Esophagus muscularis mucosa (tissue), 4 donors: Measurements from ENCODE around the gene OXER1. TPM values are rescaled to one million over a fixed set of nuclear protein-coding genes. Genes with fewer than 3 reads are reported as not detected.
A peak's percentile ranks its signal among the peaks of the same experiment; 100 is the strongest.

Experiments
- DNase-seq: peaks from one replicate; pipeline ENCODE4 v3.0.0-alpha.2; 2017; ENCODE audit errors: extremely low spot score
- H3K27ac ChIP-seq, 4 donors: fragments of 200-600 bp; sonication (generic); replicated peaks in 1 of 4; 1 replicate in 3 of 4; 2 replicates in 1 of 4; pipeline ENCODE4 v1.5.1; 2016 to 2019; ENCODE audit warnings: mild to moderate bottlenecking in 1 of 4
- H3K27me3 ChIP-seq, 4 donors: fragments of 200-600 bp; sonication (generic); one replicate each; pipeline versions ENCODE4 v1.5.1 to v1.6.0; 2016 to 2019
- H3K36me3 ChIP-seq, 4 donors: fragments of 200-600 bp; sonication (generic); one replicate each; pipeline ENCODE4 v1.5.1; 2016 to 2019
- H3K4me1 ChIP-seq, 4 donors: fragments of 200-600 bp; sonication (generic); one replicate each; pipeline ENCODE4 v1.5.1; 2016 to 2019
- H3K4me3 ChIP-seq, 4 donors: fragments of 200-600 bp; sonication (generic); 1 replicate in 2 of 4; 2 replicates in 2 of 4; pipeline ENCODE4 v1.5.1; 2016 to 2019; ENCODE audit warnings: mild to moderate bottlenecking in 4 of 4, moderate library complexity in 1 of 4
- H3K9me3 ChIP-seq, 4 donors: fragments of 200-600 bp; sonication (generic); 1 replicate in 3 of 4; 2 replicates in 1 of 4; pipeline ENCODE4 v1.5.1; 2016 to 2019
- EP300 ChIP-seq: sonication (generic); formaldehyde crosslinking; IDR thresholded peaks from one replicate; pipeline ENCODE4 v1.6.1; 2017; ENCODE audit warnings: antibody characterized with exemption
- POLR2A ChIP-seq: fragments of 450-650 bp; IDR thresholded peaks from one replicate; pipeline ENCODE4 v1.6.1; 2017; ENCODE audit warnings: antibody characterized with exemption, moderate library complexity, mild to moderate bottlenecking, low read depth
- POLR2AphosphoS5 ChIP-seq, 2 donors: sonication (generic); formaldehyde crosslinking; IDR thresholded peaks; one replicate each; pipeline ENCODE4 v1.6.1; 2017; ENCODE audit warnings: antibody characterized with exemption in 2 of 2
- WGBS: methylation state at CpG from one replicate; pipeline ENCODE4 v1.1.5; 2018; 5-methylcytosine and 5-hydroxymethylcytosine counted together
- intact Hi-C: fragments of 100-400 bp; cut with DNase I; formaldehyde crosslinking; loops from one replicate; pipeline ENCODE4 v1.15.1; 2023
- total RNA-seq, 4 donors: library from RNA; depleted of rRNA; stranded (reverse); fragments of >200 nt; gene quantifications; one replicate each; pipeline versions ENCODE4 v1.1.0 to v1.2.1, GENCODE V29; 2016
- TF ChIP-seq, protein P1 (sequence below), 3 experiments: fragments of 200-600 bp in 2 of 3; fragments of 450-650 bp in 1 of 3; sonication (generic) in 2 of 3; IDR thresholded peaks; one replicate each; pipeline ENCODE4 v1.5.1; 2017 to 2019; ENCODE audit warnings: antibody characterized with exemption in 3 of 3, mild to moderate bottlenecking in 2 of 3, moderate library complexity in 1 of 3

Gene OXER1, protein sequence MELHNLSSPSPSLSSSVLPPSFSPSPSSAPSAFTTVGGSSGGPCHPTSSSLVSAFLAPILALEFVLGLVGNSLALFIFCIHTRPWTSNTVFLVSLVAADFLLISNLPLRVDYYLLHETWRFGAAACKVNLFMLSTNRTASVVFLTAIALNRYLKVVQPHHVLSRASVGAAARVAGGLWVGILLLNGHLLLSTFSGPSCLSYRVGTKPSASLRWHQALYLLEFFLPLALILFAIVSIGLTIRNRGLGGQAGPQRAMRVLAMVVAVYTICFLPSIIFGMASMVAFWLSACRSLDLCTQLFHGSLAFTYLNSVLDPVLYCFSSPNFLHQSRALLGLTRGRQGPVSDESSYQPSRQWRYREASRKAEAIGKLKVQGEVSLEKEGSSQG
- 1 to 10 TPM in 1 of 4 donors, under 1 TPM in 3; 0.42 to 1.3 (median 0.61) TPM for total RNA-seq

DNA sequence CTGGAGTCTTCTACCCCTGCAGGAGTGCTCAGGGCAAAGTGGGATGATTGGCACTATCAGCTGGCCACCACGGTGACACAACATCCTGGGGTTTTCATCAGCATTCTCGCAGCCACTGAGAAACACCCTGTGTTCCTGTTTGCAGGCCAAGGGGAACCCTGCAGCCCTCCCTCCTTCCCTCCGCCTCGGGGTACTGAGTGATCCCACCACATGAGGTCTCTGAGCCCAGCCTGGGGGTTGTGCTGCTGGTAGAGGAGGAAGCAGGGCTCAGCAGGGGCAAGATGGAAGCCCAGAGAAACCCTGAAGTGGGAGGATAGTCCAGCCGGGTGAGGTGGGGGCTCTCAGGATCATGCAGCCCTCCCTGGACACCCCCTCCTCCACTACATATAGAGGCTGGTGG is at the start of gene OXER1:
TSS of gene OXER1 (minus strand) at position 40 of the 400 bp plus-strand sequence. CDS start 73 bp downstream, outside the sequence.
- Histone ChIP-seq H3K4me3 (no peak within 1 kb of the TSS), H3K9me3 (no peaks in the 10 kb centered on the region), H3K27ac (no peak within 1 kb of the TSS), H3K27me3 (no peaks in the 10 kb centered on the region), H3K36me3 (peaks cover 0 to 14% (median 6%) of the 10 kb centered on the region in 4 donors), H3K4me1 (no peaks in the 10 kb centered on the region)
- 54% methylated on average over 2 of the region's 5 CpGs for WGBS
- no peak for DNase-seq
- TF ChIP-seq POLR2AphosphoS5 (IDR thresholded peaks at IDR 0.05), result no peak
- TF ChIP-seq, protein P1, sequence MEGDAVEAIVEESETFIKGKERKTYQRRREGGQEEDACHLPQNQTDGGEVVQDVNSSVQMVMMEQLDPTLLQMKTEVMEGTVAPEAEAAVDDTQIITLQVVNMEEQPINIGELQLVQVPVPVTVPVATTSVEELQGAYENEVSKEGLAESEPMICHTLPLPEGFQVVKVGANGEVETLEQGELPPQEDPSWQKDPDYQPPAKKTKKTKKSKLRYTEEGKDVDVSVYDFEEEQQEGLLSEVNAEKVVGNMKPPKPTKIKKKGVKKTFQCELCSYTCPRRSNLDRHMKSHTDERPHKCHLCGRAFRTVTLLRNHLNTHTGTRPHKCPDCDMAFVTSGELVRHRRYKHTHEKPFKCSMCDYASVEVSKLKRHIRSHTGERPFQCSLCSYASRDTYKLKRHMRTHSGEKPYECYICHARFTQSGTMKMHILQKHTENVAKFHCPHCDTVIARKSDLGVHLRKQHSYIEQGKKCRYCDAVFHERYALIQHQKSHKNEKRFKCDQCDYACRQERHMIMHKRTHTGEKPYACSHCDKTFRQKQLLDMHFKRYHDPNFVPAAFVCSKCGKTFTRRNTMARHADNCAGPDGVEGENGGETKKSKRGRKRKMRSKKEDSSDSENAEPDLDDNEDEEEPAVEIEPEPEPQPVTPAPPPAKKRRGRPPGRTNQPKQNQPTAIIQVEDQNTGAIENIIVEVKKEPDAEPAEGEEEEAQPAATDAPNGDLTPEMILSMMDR (IDR thresholded peaks at IDR 0.05), result no peak
- TF ChIP-seq POLR2A, result no peak
- no peak for TF ChIP-seq EP300
- intact Hi-C loops, result no loop called here

DNA sequence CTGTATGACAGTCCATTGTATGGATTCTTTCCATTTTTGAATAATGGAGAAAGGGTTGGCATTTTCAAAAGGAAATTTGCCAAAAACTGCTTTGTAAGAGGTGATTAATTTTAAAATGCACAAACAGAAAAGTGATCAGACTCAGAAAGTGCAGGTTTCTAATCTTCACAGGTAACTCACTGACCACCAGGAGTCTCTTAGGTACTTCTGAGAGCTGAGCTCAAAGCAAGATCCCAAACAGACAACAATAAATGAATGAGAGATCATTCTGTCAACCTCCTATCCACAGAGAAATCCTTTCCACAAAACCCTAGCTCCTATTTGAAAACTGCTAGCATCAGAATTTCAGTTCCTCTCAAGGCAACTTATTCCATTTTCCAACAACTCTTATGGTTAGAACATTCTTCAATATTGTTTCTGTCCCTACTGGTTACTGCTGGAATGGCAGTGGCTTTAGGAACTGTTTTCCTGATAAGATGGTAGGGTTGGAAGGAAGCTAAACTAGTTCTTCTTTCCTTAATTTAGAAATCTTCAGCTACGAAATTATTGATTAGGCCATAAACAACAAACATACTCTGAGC is 49.1 kb upstream of the OXER1 start:
- Histone ChIP-seq H3K4me3 (no peak overlapping the region), H3K27me3 (no peaks in the 10 kb centered on the region), H3K9me3 (peaks cover 0 to 3% (median 0%) of the 10 kb centered on the region in 4 donors), H3K27ac (no peak overlapping the region), H3K36me3 (no peaks in the 10 kb centered on the region), H3K4me1 (peaks cover 13 to 25% (median 24%) of the 10 kb centered on the region in 4 donors)
- no peak for DNase-seq
- 41% methylated on average over 1 of the region's 1 CpG for WGBS
- TF ChIP-seq POLR2A (no peak), POLR2AphosphoS5 (IDR thresholded peaks at IDR 0.05) (no peak)
- TF ChIP-seq, protein P1 (IDR thresholded peaks at IDR 0.05), result peak; percentile 43 to 64 (median 44)
- intact Hi-C loops, result no loop called here

DNA sequence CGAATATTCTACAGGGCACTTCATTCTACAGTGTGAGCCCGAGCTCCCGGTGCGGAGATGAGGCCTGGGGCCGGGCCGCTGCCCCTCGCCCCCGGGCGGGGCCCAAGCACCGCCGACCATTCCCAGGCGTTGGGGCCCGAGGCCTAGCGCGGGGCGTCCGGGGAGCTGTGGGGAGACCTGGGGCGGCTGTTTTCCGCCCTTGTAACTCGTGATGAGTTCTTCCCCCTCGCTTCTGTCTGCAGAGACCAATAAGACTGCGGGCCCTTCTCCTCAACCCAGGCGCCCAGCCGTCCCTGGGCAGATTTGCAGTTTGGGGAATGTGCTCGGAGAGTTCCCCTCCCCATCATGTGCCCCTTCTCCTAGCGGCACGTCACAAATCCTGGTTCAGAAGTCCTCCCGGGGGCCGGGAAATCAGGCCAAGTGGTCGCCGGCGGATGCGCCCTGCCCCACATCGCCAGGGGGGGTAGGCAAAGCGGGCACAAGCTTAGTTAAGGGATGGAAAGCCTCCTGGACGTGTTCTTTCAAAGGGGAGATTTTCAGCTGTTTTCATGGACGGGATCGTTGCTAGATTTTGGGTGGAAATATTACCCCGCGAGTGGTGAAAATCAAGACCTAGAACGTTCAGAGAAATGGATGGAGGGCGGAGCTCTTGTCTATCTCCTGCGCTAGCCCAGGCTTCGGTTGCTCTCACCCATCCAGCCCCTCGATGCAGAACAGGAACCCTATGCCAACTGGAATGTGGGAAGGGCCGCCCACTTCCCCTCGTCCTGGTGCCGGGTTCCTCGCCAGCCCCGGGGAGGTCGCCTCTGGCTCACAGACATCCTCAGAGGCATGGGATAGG is 47.3 kb upstream of the OXER1 start:
- intact Hi-C loops, result no loop called here
- Histone ChIP-seq H3K9me3 (peaks cover 0 to 3% (median 0%) of the 10 kb centered on the region in 4 donors), H3K36me3 (no peaks in the 10 kb centered on the region), H3K27me3 (no peaks in the 10 kb centered on the region), H3K4me1 (peaks cover 13 to 25% (median 24%) of the 10 kb centered on the region in 4 donors), H3K27ac (peak overlapping the region; percentile 98 to 100 (median 99)), H3K4me3 (peak overlapping the region; percentile 68 to 88 (median 76))
- DNase-seq, result no peak
- 3% methylated on average over 35 of the region's 51 CpGs for WGBS
- TF ChIP-seq POLR2AphosphoS5 (IDR thresholded peaks at IDR 0.05), result peak; percentile 54 to 65
- TF ChIP-seq POLR2A, result no peak

DNA sequence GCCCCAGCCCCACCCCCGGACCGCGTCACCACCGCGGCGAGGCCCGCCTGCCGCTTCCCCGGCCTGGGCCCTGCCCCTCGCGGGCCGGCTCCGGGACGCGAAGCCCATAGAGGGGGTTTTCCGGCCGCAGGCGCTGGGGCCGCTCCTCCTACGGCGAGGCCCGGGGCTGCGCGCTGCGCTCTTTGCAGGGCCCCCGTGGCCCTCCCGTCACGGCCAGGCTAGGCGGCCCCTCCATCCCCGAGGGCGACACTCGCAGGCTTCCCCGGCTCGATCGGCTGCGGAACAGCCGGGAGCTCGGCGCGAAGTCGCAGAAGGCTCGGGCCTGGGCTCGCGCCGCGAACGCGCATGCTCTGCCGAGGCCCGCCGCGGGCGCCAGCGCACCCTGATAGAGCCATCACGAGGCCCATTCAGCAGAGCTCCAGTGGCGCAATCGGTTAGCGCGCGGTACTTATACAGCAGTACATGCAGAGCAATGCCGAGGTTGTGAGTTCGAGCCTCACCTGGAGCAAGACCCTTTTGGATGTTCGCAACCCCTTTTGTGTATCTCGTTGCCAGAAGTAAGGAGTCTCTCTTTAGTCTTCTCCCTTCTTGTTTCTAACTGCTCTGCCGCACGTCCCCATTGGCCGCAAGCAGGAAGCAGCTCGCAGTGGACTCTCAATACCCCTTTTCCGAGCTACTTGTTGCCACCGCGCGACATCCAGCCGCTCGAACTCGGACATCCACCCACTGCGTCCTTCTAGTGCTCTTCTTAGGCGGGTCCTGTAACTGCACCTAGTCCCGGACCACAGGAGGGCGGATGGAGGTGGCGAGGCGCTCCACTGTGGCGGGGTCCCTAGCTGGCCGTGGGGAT is 46.4 kb upstream of the OXER1 start:
- peak; percentile 99 for DNase-seq
- TF ChIP-seq EP300 (no peak), POLR2AphosphoS5 (IDR thresholded peaks at IDR 0.05) (peak; percentile 89), POLR2A (peak; percentile 44)
- TF ChIP-seq, protein P1 (IDR thresholded peaks at IDR 0.05), result no peak
- H3K4me1 ChIP-seq, result peaks cover 13 to 25% (median 24%) of the 10 kb centered on the region in 4 donors
- H3K4me3 ChIP-seq, result peak overlapping the region; percentile 68 to 88 (median 76)
- no peaks in the 10 kb centered on the region for H3K36me3 ChIP-seq
- H3K9me3 ChIP-seq, result peaks cover 0 to 3% (median 0%) of the 10 kb centered on the region in 4 donors
- 0% methylated on average over 11 of the region's 83 CpGs for WGBS
- no peaks in the 10 kb centered on the region for H3K27me3 ChIP-seq
- H3K27ac ChIP-seq, result peak overlapping the region; percentile 98 to 100 (median 99)
- intact Hi-C loops, result no loop called here
